Stimulated activated CD4-positive, alpha-beta T cell treated with anti-CD3 and anti-CD28 coated beads, Interleukin-12 subunit alpha, Interleukin-12 subunit beta, amount 100 ng/mL, for 4 hours (primary cell): Measurements from ENCODE around the gene WFDC1.

Source experiments
- DNase-seq: peaks from one replicate; pipeline ENCODE4 v3.0.0-alpha.2; 2020

The WFDC1 gene

DNA sequence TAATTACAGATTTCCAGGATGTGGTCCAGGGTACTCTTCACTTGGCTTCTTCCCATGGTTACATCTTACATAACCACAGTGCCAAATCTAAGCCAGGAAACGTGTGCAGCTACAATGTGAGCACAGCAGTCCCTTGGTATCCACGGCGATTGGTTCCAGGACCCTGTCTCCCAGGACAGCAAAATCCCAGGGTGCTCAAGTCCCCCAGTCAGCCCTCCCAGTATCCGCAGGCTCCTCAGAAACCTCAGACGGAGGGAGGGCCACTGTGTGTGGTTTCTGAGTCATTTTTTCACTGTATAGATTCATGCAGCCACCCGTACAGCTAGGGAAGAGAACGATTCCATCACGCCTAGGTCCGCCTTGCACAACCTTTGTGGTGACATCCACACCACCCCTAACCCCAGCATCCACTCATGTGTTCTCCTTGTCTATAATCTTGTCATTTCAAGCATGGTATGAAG lies 62.5 kb downstream of the WFDC1 start:
- no peak for DNase-seq

DNA sequence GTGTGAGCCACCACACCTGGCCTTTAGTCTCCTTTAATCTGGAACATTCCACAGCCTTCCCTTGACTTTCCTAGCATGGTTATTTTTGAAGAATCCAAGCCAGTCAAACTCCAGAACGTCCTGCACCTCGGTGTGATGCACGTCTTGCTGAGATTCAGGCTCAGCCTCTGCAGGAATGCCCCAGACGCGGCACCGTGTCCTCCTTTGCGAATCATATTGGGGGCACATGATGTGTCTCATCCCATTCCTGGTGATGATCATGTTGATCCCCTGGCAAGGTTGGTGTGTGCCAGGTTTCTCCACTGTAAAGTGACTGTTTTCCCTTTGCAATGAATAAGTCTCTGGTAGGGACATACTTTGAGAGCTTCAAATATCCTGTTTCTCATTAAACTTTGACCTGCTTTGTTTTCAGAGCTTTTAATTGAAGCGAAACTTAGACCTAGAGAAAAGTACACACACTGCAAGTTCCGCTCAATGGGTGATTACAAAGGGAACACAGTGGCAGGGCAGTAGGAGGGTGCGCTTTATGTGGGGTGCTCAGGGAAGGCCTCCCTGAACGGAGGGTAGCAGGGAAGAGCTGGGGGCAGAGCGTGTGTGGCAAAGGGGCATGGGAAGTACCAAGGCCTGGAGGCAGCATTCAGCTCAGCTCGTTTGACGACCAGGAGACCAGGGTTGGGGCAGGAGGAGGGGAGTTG lies 64.1 kb downstream of the WFDC1 start:
- no peak for DNase-seq

GRCh38 chr16:84359326-84359725 lies 64.6 kb downstream of the WFDC1 start:
- DNase-seq: no peak

- DNase-seq: no peak
These were observed 65.5 kb downstream of the WFDC1 start for GRCh38 chr16:84360170-84360569.

- no peak for DNase-seq
These were observed 66.1 kb downstream of the WFDC1 start for GRCh38 chr16:84360748-84361147.

DNA sequence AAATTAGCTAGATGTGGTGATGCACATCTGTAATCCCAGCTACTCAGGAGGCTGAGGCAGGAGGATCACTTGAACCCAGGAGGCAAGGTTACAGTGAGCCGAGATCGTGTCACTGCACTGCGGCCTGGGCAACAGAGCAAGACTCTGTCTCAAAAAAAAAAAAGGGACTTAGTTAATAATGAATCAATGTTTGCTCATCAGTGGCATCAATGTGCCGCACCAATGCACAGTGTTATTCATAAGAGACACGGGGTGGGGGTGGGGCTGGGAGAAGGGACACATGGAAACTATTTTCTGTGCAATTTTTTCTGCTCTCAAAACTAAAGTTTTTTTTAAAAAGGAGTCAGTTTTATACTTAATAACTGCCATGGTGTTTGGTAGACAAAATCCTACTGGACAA lies 66.9 kb downstream of the WFDC1 start:
- no peak for DNase-seq

DNA sequence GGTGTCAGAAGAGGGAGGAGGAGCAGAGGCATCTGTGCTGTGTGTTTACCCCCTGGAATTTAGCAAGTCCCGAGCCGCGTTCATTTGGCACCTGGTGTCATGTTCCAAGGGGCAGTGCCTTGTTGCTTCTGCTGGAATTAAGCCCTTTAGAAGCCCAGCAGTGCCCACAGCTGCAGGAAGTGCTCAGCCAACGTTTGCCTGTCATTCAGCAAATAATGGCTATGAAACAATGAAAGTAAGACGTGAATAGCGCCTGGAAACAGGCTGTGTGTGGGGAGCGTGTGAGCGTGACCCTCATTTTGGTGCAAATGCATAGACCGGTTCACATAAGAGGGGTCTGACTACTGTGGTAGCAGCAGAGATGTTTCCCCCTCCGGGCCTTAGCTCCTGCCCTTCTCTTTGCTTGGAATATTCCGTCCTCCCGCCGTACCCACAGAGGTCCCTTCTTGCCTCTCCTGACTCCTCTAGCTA lies 67.8 kb downstream of the WFDC1 start:
- DNase-seq: no peak

GRCh38 chr16:84366208-84366607 lies 71.5 kb downstream of the WFDC1 start:
- no peak for DNase-seq

DNA sequence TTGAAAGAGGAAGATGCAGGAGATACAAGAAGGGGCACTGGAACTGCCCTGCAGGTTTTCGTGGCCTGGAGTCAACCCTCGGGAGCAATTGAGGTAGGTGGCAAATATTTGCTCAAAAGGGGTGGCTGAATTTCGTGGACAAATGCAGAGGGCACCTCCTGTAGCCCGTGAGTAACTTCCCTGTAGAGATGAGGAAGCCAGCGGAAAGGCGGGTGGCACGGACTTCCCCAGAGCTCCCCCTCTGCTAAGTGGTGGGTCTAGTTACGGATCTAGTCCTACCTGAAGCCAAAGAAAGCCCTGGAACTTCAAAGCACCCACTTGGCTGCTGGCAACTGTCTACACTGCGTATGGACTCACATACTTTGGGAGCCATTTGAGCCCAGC lies 72.6 kb downstream of the WFDC1 start:
- DNase-seq: no peak

GRCh38 chr16:84367750-84368307 lies 73.2 kb downstream of the WFDC1 start:
- DNase-seq: no peak

DNA sequence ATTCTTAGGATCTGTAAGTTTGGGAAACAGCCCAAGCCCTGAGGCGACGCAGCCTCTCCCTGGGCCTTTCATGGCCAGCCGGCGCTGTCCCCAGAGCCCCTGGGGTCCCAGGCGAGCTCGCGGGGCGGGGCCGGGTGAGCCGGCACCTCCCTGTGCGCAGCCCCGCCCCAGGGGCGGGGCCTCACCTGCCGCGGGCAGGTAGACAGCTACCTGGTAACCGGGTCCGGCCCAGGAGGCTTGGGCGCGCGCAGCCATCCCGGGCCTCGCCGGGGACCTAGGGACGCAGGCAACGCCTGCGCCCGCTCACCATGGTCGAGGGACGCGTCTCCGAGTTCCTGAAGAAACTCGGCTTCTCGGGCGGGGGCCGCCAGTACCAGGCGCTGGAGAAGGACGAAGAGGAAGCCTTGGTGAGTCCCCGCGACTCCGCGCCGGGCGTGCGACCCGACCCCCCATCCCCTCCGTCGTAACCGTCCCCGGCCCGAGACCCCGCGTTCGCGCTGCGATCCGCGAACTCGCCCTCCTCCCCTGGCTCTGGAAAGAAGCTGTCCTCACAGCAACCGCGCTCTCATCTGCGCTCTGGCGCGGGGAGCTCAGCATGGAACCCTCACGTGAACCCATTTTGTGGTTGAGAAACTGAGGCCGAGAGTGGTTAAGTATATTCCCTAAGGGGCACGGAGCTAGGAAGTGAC lies 73.8 kb downstream of the WFDC1 start, which contains the start of gene ATP2C2:
Gene ATP2C2 (plus strand): TSS at position 231 of the 689 bp plus-strand sequence. CDS start 78 bp downstream, at position 309.
- no peak for DNase-seq

GRCh38 chr16:84369105-84369504 lies 74.4 kb downstream of the WFDC1 start:
- no peak for DNase-seq

DNA sequence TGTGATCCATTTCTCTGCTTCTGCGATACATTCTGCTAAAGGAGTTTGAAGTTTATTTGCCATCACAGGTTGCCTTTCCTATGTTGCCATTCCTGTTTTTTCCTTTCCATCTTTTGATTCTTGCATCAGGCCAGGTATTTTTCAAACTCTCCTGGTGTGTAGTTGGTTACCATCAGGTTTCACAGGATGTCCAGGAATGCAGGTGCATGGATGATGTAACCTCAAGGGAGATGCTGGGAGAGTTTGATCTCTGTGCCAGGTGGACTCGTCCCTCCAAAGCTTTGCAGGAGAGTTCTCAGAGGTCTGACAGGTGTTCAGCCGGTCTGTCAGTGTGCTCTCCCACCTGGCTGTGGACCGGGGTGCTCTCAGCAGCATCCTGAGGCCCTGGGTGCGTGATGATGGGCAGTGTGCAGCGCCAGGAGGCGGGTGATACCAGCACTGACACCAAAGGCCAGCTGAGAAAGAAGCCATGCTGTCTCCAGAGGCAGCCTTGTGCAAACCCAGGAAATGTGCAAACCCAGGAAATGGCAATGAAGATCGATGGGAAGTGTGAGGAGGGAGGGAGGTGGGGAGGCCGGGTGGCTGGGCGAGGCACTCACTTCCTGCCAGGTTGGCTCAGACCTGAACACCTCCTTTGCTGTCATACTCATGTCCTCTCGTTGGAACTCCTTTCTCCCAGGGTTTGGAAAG lies 75.4 kb downstream of the WFDC1 start:
- DNase-seq: no peak

- no peak for DNase-seq
These were observed 76.3 kb downstream of the WFDC1 start for GRCh38 chr16:84370723-84371552.

GRCh38 chr16:84371553-84371865 lies 76.8 kb downstream of the WFDC1 start:
- no peak for DNase-seq

GRCh38 chr16:84373907-84374489 lies 79.3 kb downstream of the WFDC1 start:
- no peak for DNase-seq

DNA sequence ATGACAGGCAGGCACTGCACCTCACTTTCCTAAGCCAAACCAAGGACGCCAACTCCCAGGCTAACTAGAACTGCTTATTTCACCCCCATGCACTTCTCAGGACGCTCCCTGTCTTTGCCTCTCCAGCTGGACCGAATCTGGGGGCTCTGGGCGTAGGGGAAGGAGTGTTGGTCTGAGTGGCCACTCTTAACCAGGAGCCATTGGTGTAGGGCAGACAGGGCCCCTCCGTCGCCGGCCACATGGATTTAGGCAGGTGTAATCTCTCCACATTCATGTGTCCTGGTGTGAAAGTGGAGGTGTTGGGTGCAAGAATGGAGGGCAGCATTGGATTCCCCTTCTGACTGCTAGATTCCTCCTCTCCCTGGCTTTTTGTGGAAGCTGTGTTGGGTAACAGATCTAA lies 83.4 kb downstream of the WFDC1 start:
- no peak for DNase-seq

DNA sequence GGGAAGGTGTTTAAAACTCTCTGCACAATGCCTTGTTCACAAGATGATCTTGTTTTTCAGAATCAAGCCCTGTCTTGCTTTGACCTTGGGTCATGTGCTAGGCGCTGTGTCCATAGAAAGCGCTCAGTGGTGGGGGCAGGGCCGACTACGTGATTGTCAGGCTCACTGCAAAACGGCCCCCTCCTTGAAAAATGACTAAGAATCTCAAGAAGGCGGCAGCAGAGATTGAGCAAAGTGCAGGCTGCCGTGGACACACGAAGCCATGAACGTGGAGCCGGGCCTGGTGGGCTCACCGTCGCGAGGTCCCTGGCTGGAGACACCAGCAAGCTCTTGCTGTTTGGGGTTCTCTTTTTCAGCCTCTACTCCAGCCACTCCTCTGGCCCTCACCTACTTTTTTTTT lies 83.9 kb downstream of the WFDC1 start:
- no peak for DNase-seq

- DNase-seq: no peak
These were observed 84.5 kb downstream of the WFDC1 start for GRCh38 chr16:84379008-84379708.
